ENCODE data around the gene DHRS11.

DNA sequence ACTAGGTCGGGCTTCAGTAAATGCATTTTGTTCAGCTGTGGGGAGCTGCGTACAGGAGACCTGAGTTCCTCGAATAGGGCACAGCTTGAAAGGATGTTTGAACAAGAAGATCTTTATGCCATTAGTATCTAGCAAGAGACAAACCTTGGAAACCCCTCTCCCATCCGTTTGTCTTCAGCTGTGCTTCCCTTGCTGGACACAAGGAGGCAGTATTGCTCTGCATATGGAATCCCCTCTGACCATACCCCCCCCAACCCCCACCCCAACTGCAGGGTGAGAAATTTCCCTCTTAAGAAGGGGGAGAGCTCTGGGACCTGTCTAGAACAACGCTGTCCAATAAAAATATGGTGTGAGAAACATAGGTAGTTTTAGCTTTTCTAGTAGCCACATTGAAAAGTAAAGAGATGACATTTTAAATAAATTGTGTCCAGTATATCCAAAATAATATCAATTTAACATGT lies 11.3 kb downstream of the DHRS11 start:
- TF ChIP-seq CEBPB (IDR thresholded peaks at IDR 0.05; ENCODE audit: low read depth, low read length) (no peak), RBBP5 (IDR thresholded peaks at IDR 0.05; ENCODE audit: borderline replicate concordance, low read depth, low read length) (no peak), POLR2A (IDR thresholded peaks at IDR 0.05; ENCODE audit: control extremely low read depth in 1 of 2, low read depth in 2 of 2, low read length in 2 of 2) (no peak), POLR2AphosphoS5 (IDR thresholded peaks at IDR 0.05; ENCODE audit: low read depth, low read length) (no peak), SP1 (IDR thresholded peaks at IDR 0.05; ENCODE audit: low read depth, low read length) (no peak), MAFK (IDR thresholded peaks at IDR 0.05; ENCODE audit: low read depth, low read length) (no peak)
- TF ChIP-seq, protein P1, sequence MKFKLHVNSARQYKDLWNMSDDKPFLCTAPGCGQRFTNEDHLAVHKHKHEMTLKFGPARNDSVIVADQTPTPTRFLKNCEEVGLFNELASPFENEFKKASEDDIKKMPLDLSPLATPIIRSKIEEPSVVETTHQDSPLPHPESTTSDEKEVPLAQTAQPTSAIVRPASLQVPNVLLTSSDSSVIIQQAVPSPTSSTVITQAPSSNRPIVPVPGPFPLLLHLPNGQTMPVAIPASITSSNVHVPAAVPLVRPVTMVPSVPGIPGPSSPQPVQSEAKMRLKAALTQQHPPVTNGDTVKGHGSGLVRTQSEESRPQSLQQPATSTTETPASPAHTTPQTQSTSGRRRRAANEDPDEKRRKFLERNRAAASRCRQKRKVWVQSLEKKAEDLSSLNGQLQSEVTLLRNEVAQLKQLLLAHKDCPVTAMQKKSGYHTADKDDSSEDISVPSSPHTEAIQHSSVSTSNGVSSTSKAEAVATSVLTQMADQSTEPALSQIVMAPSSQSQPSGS (IDR thresholded peaks at IDR 0.05; ENCODE audit: low read length), result no peak
- TF ChIP-seq, protein P2, sequence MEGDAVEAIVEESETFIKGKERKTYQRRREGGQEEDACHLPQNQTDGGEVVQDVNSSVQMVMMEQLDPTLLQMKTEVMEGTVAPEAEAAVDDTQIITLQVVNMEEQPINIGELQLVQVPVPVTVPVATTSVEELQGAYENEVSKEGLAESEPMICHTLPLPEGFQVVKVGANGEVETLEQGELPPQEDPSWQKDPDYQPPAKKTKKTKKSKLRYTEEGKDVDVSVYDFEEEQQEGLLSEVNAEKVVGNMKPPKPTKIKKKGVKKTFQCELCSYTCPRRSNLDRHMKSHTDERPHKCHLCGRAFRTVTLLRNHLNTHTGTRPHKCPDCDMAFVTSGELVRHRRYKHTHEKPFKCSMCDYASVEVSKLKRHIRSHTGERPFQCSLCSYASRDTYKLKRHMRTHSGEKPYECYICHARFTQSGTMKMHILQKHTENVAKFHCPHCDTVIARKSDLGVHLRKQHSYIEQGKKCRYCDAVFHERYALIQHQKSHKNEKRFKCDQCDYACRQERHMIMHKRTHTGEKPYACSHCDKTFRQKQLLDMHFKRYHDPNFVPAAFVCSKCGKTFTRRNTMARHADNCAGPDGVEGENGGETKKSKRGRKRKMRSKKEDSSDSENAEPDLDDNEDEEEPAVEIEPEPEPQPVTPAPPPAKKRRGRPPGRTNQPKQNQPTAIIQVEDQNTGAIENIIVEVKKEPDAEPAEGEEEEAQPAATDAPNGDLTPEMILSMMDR (IDR thresholded peaks at IDR 0.05; ENCODE audit: control extremely low read depth in 1 of 3, insufficient read depth in 1 of 3, low read depth in 1 of 3, low read length in 3 of 3), result peak; percentile 73 to 83 (median 76)
- TF ChIP-seq, protein P3, sequence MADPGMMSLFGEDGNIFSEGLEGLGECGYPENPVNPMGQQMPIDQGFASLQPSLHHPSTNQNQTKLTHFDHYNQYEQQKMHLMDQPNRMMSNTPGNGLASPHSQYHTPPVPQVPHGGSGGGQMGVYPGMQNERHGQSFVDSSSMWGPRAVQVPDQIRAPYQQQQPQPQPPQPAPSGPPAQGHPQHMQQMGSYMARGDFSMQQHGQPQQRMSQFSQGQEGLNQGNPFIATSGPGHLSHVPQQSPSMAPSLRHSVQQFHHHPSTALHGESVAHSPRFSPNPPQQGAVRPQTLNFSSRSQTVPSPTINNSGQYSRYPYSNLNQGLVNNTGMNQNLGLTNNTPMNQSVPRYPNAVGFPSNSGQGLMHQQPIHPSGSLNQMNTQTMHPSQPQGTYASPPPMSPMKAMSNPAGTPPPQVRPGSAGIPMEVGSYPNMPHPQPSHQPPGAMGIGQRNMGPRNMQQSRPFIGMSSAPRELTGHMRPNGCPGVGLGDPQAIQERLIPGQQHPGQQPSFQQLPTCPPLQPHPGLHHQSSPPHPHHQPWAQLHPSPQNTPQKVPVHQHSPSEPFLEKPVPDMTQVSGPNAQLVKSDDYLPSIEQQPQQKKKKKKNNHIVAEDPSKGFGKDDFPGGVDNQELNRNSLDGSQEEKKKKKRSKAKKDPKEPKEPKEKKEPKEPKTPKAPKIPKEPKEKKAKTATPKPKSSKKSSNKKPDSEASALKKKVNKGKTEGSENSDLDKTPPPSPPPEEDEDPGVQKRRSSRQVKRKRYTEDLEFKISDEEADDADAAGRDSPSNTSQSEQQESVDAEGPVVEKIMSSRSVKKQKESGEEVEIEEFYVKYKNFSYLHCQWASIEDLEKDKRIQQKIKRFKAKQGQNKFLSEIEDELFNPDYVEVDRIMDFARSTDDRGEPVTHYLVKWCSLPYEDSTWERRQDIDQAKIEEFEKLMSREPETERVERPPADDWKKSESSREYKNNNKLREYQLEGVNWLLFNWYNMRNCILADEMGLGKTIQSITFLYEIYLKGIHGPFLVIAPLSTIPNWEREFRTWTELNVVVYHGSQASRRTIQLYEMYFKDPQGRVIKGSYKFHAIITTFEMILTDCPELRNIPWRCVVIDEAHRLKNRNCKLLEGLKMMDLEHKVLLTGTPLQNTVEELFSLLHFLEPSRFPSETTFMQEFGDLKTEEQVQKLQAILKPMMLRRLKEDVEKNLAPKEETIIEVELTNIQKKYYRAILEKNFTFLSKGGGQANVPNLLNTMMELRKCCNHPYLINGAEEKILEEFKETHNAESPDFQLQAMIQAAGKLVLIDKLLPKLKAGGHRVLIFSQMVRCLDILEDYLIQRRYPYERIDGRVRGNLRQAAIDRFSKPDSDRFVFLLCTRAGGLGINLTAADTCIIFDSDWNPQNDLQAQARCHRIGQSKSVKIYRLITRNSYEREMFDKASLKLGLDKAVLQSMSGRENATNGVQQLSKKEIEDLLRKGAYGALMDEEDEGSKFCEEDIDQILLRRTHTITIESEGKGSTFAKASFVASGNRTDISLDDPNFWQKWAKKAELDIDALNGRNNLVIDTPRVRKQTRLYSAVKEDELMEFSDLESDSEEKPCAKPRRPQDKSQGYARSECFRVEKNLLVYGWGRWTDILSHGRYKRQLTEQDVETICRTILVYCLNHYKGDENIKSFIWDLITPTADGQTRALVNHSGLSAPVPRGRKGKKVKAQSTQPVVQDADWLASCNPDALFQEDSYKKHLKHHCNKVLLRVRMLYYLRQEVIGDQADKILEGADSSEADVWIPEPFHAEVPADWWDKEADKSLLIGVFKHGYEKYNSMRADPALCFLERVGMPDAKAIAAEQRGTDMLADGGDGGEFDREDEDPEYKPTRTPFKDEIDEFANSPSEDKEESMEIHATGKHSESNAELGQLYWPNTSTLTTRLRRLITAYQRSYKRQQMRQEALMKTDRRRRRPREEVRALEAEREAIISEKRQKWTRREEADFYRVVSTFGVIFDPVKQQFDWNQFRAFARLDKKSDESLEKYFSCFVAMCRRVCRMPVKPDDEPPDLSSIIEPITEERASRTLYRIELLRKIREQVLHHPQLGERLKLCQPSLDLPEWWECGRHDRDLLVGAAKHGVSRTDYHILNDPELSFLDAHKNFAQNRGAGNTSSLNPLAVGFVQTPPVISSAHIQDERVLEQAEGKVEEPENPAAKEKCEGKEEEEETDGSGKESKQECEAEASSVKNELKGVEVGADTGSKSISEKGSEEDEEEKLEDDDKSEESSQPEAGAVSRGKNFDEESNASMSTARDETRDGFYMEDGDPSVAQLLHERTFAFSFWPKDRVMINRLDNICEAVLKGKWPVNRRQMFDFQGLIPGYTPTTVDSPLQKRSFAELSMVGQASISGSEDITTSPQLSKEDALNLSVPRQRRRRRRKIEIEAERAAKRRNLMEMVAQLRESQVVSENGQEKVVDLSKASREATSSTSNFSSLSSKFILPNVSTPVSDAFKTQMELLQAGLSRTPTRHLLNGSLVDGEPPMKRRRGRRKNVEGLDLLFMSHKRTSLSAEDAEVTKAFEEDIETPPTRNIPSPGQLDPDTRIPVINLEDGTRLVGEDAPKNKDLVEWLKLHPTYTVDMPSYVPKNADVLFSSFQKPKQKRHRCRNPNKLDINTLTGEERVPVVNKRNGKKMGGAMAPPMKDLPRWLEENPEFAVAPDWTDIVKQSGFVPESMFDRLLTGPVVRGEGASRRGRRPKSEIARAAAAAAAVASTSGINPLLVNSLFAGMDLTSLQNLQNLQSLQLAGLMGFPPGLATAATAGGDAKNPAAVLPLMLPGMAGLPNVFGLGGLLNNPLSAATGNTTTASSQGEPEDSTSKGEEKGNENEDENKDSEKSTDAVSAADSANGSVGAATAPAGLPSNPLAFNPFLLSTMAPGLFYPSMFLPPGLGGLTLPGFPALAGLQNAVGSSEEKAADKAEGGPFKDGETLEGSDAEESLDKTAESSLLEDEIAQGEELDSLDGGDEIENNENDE (IDR thresholded peaks at IDR 0.05; ENCODE audit: insufficient replicate concordance, low read length), result no peak
- TF ChIP-seq, protein P4, sequence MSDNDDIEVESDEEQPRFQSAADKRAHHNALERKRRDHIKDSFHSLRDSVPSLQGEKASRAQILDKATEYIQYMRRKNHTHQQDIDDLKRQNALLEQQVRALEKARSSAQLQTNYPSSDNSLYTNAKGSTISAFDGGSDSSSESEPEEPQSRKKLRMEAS (IDR thresholded peaks at IDR 0.05), result no peak
